ENCODE results near the gene MRPL12.

- TF ChIP-seq ZNF639 (CRISPR knock-in tag; conservative IDR thresholded peaks at IDR 0.05) = peak; percentile 95
- peak; percentile 65; the same call in 1 of the 2 replicates for TF ChIP-seq TAF1 (CRISPR knock-in tag; IDR thresholded peaks at IDR 0.05)
- no peak; the same call in 1 of the 2 replicates for TF ChIP-seq CTCF (CRISPR knock-in tag; IDR thresholded peaks at IDR 0.05)
- TF ChIP-seq ZNF883 (CRISPR knock-in tag; IDR thresholded peaks at IDR 0.05; ENCODE audit: not compliant biosample characterization) = peak; percentile 100
- no peak for TF ChIP-seq XRCC5 (optimal IDR thresholded peaks at IDR 0.05; ENCODE audit: low read length)
Observed at GRCh38 chr17:81711814-81712467, 8.8 kb downstream of the MRPL12 start, which contains the start of gene SLC25A10.

Data from HepG2 (cell line).